GM10847 (cell line): Measurements from ENCODE around the gene A3GALT2.

ENCODE experiments used
- POLR2A ChIP-seq: IDR thresholded peaks from 2 replicates; pipeline ENCODE4 v1.6.1; 2011; ENCODE audit not compliant: insufficient read length; ENCODE audit errors: extremely low read depth

A3GALT2 gene

GRCh38 chr1:33342041-33342723 lies 21.3 kb upstream of the A3GALT2 start:
- TF ChIP-seq POLR2A, result no peak

GRCh38 chr1:33341190-33341589 lies 20.3 kb upstream of the A3GALT2 start:
- TF ChIP-seq POLR2A, result no peak

- TF ChIP-seq POLR2A, result no peak
Measured at GRCh38 chr1:33339413-33339812, 18.5 kb upstream of the A3GALT2 start.

GRCh38 chr1:33338440-33339211 lies 17.7 kb upstream of the A3GALT2 start:
- TF ChIP-seq POLR2A, result no peak

- TF ChIP-seq POLR2A, result no peak
Measured at GRCh38 chr1:33338048-33338439, 17.1 kb upstream of the A3GALT2 start.

GRCh38 chr1:33337441-33337840 lies 16.5 kb upstream of the A3GALT2 start:
- TF ChIP-seq POLR2A, result no peak

- TF ChIP-seq POLR2A, result no peak
Measured at GRCh38 chr1:33336580-33336979, 15.7 kb upstream of the A3GALT2 start.

- no peak for TF ChIP-seq POLR2A
Measured at GRCh38 chr1:33335020-33335419, 14.1 kb upstream of the A3GALT2 start.

GRCh38 chr1:33334081-33334552 lies 13.2 kb upstream of the A3GALT2 start:
- TF ChIP-seq POLR2A, result no peak

- no peak for TF ChIP-seq POLR2A
Measured at GRCh38 chr1:33332881-33333280, 12.0 kb upstream of the A3GALT2 start.

GRCh38 chr1:33332357-33332789 lies 11.5 kb upstream of the A3GALT2 start:
- TF ChIP-seq POLR2A, result no peak

GRCh38 chr1:33331444-33332356 lies 10.8 kb upstream of the A3GALT2 start:
- TF ChIP-seq POLR2A, result no peak

- no peak for TF ChIP-seq POLR2A
Measured at GRCh38 chr1:33330906-33331305, 10.0 kb upstream of the A3GALT2 start.

GRCh38 chr1:33330361-33330890 lies 9.5 kb upstream of the A3GALT2 start:
- TF ChIP-seq POLR2A, result no peak
